H7 (cell line): ENCODE data around the gene HELZ. TPM values are rescaled to one million over a fixed set of nuclear protein-coding genes. Genes with fewer than 3 reads are reported as not detected.
"Not testable (repeated sequence)": the region's sequence is repeated elsewhere in the genome, so short reads cannot be mapped to it uniquely, and the experiment has no call there.

Source experiments
- DNase-seq: peaks from one replicate; pipeline ENCODE4 v3.0.0; 2012
- H3K27me3 ChIP-seq: 2 replicates; pipeline ENCODE4 v1.6.0; 2011; ENCODE audit warnings: mild to moderate bottlenecking, low read length; ENCODE audit not compliant: control insufficient read depth, insufficient read depth
- H3K36me3 ChIP-seq: replicated peaks from 2 replicates; pipeline ENCODE4 v1.5.1; 2011; ENCODE audit warnings: low read length; ENCODE audit not compliant: control insufficient read depth, insufficient read depth
- H3K4me3 ChIP-seq: 2 replicates; pipeline ENCODE4 v1.5.1; 2011; ENCODE audit warnings: low read depth, mild to moderate bottlenecking, control low read depth, low read length, moderate library complexity; ENCODE audit not compliant: insufficient read depth
- total RNA-seq: library from RNA; depleted of rRNA; stranded (reverse); fragments of >200 nt; shearing (Covaris generic); gene quantifications from 2 replicates; pipeline ENCODE4 v1.2.3, GENCODE V29; 2014

Gene HELZ
- total RNA-seq, 1 experiment from 2014 or later: 15.6 TPM

DNA sequence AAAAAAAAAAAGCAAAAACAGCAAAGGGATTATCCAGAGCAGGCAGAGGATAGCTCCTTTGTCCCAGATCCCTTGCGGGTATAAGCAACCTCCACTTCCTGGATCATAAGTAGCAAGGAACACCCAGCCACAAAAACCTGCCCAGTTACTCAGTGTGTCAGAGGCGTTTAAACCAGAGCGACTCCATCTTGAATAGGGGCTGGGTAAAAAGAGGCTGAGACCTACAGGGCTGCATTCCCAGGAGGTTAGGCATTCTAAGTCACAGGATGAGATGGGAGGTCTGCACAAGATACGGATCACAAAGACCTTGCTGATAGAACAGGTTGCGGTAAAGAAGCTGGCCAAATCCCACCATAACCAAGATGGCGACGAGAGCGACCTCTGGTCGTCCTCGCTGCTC is 33.4 kb upstream of the HELZ start:
- no peak overlapping the region for H3K4me3 ChIP-seq
- DNase-seq: no peak
- H3K36me3 ChIP-seq: no peaks in the 10 kb centered on the region
- no peaks in the 10 kb centered on the region for H3K27me3 ChIP-seq

GRCh38 chr17:67276075-67276474 is 31.1 kb upstream of the HELZ start:
- DNase-seq: peak; percentile 67
- H3K4me3 ChIP-seq: no peak overlapping the region
- H3K36me3 ChIP-seq: no peaks in the 10 kb centered on the region
- no peaks in the 10 kb centered on the region for H3K27me3 ChIP-seq

- no peak overlapping the region for H3K4me3 ChIP-seq
- H3K36me3 ChIP-seq: no peaks in the 10 kb centered on the region
- H3K27me3 ChIP-seq: no peaks in the 10 kb centered on the region
- DNase-seq: no peak
These were observed 29.5 kb upstream of the HELZ start for GRCh38 chr17:67274466-67274865.

- no peak for DNase-seq
- Histone ChIP-seq H3K27me3 (no peaks in the 10 kb centered on the region), H3K36me3 (no peaks in the 10 kb centered on the region), H3K4me3 (no peak overlapping the region)
These were observed 28.9 kb upstream of the HELZ start for GRCh38 chr17:67273900-67274299.

GRCh38 chr17:67272312-67273047 is 27.5 kb upstream of the HELZ start:
- DNase-seq: peak; percentile 76
- no peaks in the 10 kb centered on the region for H3K36me3 ChIP-seq
- H3K4me3 ChIP-seq: no peak overlapping the region
- no peaks in the 10 kb centered on the region for H3K27me3 ChIP-seq

DNA sequence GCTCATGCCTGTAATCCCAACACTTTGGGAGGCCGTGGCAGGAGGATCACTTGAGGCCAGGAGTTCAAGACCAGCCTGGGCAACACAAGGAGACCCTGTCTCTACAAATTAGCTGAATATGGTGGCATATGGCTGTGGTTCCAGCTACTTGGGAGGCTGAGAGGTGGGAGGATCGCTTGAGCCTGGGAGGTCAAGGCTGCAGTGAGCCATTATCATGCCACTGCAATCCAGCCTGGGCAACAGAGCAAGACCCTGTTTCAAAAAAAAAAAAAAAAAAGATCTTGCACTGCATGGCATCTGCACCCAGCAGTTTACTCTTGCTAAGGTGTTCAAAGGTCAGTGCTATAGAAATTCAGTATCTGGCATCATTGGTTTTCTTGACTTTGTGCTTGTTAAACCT is 26.2 kb upstream of the HELZ start:
- not testable (repeated sequence) for H3K4me3 ChIP-seq, H3K27me3 ChIP-seq, H3K36me3 ChIP-seq, DNase-seq

GRCh38 chr17:67270416-67270815 is 25.4 kb upstream of the HELZ start:
- DNase-seq: no peak
- Histone ChIP-seq H3K4me3 (no peak overlapping the region), H3K27me3 (no peaks in the 10 kb centered on the region), H3K36me3 (no peaks in the 10 kb centered on the region)

GRCh38 chr17:67266496-67266895 is 21.5 kb upstream of the HELZ start:
- no peaks in the 10 kb centered on the region for H3K27me3 ChIP-seq
- H3K36me3 ChIP-seq: no peaks in the 10 kb centered on the region
- DNase-seq: no peak
- H3K4me3 ChIP-seq: no peak overlapping the region

- no peak for DNase-seq
- no peaks in the 10 kb centered on the region for H3K27me3 ChIP-seq
- H3K36me3 ChIP-seq: no peaks in the 10 kb centered on the region
- H3K4me3 ChIP-seq: no peak overlapping the region
These were observed 20.5 kb upstream of the HELZ start for GRCh38 chr17:67265436-67266019.

DNA sequence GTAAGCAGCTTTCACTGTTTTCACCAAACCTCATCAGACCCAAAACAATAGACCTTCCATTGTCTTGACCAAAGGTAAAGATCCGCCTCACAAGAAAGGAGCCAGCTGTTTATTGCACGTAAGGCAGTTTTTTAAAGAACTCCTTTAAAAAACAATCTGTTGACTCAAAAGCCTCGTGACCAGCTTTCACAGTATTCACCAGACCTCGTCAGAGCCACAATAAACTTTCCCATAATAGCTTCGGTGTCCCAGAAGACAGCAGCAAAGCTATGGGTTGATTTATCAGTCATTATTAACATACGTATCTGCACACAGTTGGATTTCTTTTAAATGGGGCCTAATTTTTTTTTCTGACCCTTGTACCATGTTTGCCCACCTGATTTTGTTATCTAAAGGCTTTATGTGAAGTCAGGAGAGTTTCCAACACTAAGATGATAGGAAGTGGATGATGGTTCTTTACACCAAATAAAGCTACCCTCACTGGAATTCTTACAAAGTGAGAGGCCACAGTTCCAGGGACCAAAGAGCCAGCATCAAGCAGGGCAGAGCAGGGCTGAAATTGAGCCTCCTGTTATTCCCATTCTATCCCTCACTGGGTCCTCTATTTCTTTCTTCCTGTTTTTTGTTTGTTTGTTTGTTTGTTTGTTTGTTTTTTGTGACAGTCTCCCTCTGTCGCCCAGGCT is 17.6 kb upstream of the HELZ start:
- no peak for DNase-seq
- Histone ChIP-seq H3K36me3 (no peaks in the 10 kb centered on the region), H3K27me3 (no peaks in the 10 kb centered on the region), H3K4me3 (no peak overlapping the region)

DNA sequence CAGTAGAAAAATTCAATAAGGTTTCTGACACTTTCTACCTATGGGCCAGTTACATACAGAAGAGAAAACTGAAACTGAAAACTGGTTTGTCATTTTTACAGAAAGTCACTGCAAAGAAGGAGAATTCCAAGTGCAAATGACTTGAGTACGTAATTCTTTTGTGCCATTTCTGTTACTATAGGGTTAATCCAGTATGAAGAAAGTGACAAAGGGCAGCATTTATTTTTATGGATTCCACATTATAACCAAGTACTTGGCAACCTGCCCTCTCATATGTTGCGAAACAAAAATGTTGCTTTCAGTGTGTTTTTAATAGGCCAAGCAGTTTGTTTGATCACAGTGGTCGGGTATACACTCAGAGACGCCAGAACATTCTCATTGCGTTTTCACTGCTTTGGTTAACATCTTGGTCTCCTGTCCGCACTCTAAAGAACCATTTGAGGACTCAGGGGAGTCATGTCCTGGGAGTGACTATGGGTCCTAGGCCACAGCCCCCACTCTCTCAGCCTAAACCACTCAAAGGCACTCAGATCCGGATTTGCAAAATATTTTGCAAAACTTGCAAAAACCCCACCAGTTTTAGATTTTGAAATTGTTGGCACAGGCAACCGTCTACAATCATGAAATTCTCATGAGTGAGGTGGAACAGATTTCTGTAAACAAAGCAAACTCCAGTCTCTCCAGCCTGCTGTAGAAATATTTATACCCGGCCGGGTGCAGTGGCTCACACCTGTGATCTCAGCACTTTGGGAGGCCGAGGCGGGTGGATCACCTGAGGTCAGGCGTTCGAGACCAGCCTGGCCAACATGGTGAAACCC is 15.4 kb upstream of the HELZ start:
- Histone ChIP-seq H3K4me3 (no peak overlapping the region), H3K27me3 (no peaks in the 10 kb centered on the region), H3K36me3 (no peaks in the 10 kb centered on the region)
- no peak for DNase-seq

GRCh38 chr17:67258821-67259468 is 13.9 kb upstream of the HELZ start:
- H3K36me3 ChIP-seq: no peaks in the 10 kb centered on the region
- no peak for DNase-seq
- no peaks in the 10 kb centered on the region for H3K27me3 ChIP-seq
- H3K4me3 ChIP-seq: no peak overlapping the region

DNA sequence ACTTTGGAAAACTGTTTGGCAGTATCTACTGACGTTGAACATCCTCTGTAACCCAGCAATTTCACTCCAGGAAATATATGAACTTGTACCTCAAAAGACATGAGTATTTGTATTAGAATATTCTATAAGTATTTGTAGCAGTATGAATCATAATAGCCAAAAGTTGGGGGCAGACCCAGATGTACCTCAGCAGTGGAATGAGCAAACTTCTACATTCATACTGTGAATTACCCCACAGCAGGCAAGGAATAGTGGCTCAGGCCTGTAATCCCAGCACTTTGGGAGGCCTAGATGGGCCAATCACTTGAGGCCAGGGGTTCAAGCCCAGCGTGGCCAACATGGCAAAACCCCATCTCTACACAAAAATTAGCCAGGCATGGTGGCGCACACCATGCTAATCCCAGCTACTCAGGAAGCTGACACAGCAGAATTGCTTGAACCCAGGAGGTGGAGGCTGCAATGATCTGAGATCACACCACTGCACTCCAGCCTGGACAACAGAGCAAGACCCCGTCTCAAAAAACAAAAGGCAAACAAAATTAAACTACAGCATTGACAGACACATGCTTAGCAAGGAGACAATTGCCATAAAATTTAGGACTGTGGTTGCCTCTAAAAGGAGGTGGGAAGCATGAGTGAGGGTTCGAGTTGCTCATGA is 11.2 kb upstream of the HELZ start:
- Histone ChIP-seq H3K27me3 (no peaks in the 10 kb centered on the region), H3K4me3 (no peak overlapping the region), H3K36me3 (no peaks in the 10 kb centered on the region)
- no peak for DNase-seq

- no peak overlapping the region for H3K4me3 ChIP-seq
- H3K36me3 ChIP-seq: no peaks in the 10 kb centered on the region; the same call in 1 of the 2 replicates
- DNase-seq: no peak
- no peaks in the 10 kb centered on the region for H3K27me3 ChIP-seq
These were observed 8.4 kb upstream of the HELZ start for GRCh38 chr17:67253384-67253783.
